ENCODE results near the gene MS4A13.
A peak's percentile ranks its signal among the peaks of the same experiment; 100 is the strongest.
"Not testable (repeated sequence)": the region's sequence is repeated elsewhere in the genome, so short reads cannot be mapped to it uniquely, and the experiment has no call there.

Gene MS4A13

DNA sequence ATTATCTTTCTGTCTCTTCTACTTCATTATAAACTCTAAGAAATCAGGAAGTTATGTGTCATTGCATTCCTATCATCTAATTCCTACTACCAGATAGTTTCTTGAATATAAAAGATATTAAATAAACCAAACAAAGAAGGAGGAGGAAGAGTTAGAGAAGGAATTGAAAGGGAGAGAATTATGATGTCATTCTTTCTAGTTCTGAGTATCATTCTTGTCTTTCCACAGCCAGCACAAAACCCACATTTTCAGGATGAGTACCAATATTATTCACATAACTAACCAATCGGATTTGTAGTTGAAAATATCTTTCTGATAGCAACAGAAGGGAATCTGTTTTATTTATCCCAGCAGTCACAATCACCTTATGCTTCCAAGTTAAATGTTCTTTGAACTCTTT is 13.3 kb downstream of the MS4A13 start:
- H3K4me1 ChIP-seq (ENCODE audit: control insufficient read depth, insufficient read depth, low read length), result no peaks in the 10 kb centered on the region
- CTCF ChIA-PET, result no interaction called here
- H3K4me3 ChIP-seq (ENCODE audit: low read depth, low read length), result no peak overlapping the region
- no peaks in the 10 kb centered on the region for H3K9me3 ChIP-seq (ENCODE audit: control insufficient read depth, insufficient read depth, low read depth, low read length)
- H3K36me3 ChIP-seq (ENCODE audit: control insufficient read depth in 2 of 2, insufficient read depth in 1 of 2, low read length in 2 of 2), result no peaks in the 10 kb centered on the region
- POLR2A ChIA-PET, result no interaction called here
- no peak overlapping the region for H3K27ac ChIP-seq (ENCODE audit: extremely low read depth, low read depth, low read length)
- TF ChIP-seq HOXD13 (CRISPR knock-in tag; IDR thresholded peaks at IDR 0.05; ENCODE audit: borderline replicate concordance), result no peak
- no peak for TF ChIP-seq TCF7L2 (IDR thresholded peaks at IDR 0.05; ENCODE audit: borderline replicate concordance, low read depth, low read length)
- TF ChIP-seq ZNF433 (tag by site-specific recombination; IDR thresholded peaks at IDR 0.05; ENCODE audit: low read depth), result no peak
- no peak for TF ChIP-seq ZNF214 (tag by site-specific recombination; IDR thresholded peaks at IDR 0.05; ENCODE audit: borderline replicate concordance)

DNA sequence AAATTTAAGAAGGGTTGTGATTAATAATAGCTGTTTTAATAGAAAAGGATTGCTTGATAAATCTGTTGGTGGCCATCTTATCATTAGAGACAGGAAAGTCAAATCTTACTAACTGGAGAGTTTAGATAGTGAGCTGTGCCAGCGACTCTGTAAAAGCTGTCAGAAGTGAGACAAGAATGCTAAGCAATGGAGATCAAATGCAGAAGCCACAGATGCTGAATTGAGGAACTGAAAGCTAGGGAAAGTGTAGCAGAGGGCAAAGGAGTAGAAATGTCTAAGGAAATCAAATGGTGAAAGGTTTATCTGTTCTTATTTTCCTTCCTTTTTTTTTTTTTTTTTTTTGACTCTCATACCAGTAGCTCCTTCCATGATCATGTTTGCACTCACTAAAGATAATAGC is 13.7 kb downstream of the MS4A13 start:
- no peaks in the 10 kb centered on the region for H3K9me3 ChIP-seq (ENCODE audit: control insufficient read depth, insufficient read depth, low read depth, low read length)
- no peak overlapping the region for H3K4me3 ChIP-seq (ENCODE audit: low read depth, low read length)
- H3K27ac ChIP-seq (ENCODE audit: extremely low read depth, low read depth, low read length), result no peak overlapping the region
- no peaks in the 10 kb centered on the region for H3K4me1 ChIP-seq (ENCODE audit: control insufficient read depth, insufficient read depth, low read length)
- H3K36me3 ChIP-seq (ENCODE audit: control insufficient read depth in 2 of 2, insufficient read depth in 1 of 2, low read length in 2 of 2), result no peaks in the 10 kb centered on the region
- TF ChIP-seq ZNF121 (tag by site-specific recombination; IDR thresholded peaks at IDR 0.05) (no peak), HOXC10 (CRISPR knock-in tag; IDR thresholded peaks at IDR 0.05) (no peak), ZNF391 (tag by site-specific recombination; IDR thresholded peaks at IDR 0.05; ENCODE audit: borderline replicate concordance, low read depth) (no peak), ZNF585B (tag by site-specific recombination; IDR thresholded peaks at IDR 0.05) (no peak)
- ChIA-PET POLR2A (no interaction called here), CTCF (no interaction called here)

GRCh38 chr11:60530454-60531100 is 15.4 kb downstream of the MS4A13 start:
- no peaks in the 10 kb centered on the region for H3K4me1 ChIP-seq (ENCODE audit: control insufficient read depth, insufficient read depth, low read length)
- no peaks in the 10 kb centered on the region for H3K9me3 ChIP-seq (ENCODE audit: control insufficient read depth, insufficient read depth, low read depth, low read length)
- ChIA-PET POLR2A (no interaction called here), CTCF (interaction anchor here (0.6 kb wide), 1 partner anchor 243 kb away, joined by 3 read pairs; no protein-coding TSS in a partner anchor)
- no peaks in the 10 kb centered on the region for H3K36me3 ChIP-seq (ENCODE audit: control insufficient read depth in 2 of 2, insufficient read depth in 1 of 2, low read length in 2 of 2)
- H3K4me3 ChIP-seq (ENCODE audit: low read depth, low read length), result no peak overlapping the region
- TF ChIP-seq TRIM28 (IDR thresholded peaks at IDR 0.05; ENCODE audit: borderline replicate concordance, low read length), result no peak
- TF ChIP-seq ZNF677 (tag by site-specific recombination; IDR thresholded peaks at IDR 0.05), result peak; percentile 95
- no peak for TF ChIP-seq ZNF274 (IDR thresholded peaks at IDR 0.05; ENCODE audit: low read length)
- TF ChIP-seq ZNF274 (tag by site-specific recombination; IDR thresholded peaks at IDR 0.05; ENCODE audit: borderline replicate concordance), result no peak
- TF ChIP-seq KLF7 (tag by site-specific recombination; IDR thresholded peaks at IDR 0.05; ENCODE audit: borderline replicate concordance), result no peak
- TF ChIP-seq, protein P1, sequence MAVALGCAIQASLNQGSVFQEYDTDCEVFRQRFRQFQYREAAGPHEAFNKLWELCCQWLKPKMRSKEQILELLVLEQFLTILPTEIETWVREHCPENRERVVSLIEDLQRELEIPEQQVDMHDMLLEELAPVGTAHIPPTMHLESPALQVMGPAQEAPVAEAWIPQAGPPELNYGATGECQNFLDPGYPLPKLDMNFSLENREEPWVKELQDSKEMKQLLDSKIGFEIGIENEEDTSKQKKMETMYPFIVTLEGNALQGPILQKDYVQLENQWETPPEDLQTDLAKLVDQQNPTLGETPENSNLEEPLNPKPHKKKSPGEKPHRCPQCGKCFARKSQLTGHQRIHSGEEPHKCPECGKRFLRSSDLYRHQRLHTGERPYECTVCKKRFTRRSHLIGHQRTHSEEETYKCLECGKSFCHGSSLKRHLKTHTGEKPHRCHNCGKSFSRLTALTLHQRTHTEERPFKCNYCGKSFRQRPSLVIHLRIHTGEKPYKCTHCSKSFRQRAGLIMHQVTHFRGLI (tag by site-specific recombination; IDR thresholded peaks at IDR 0.05), result no peak
- TF ChIP-seq, protein P2, sequence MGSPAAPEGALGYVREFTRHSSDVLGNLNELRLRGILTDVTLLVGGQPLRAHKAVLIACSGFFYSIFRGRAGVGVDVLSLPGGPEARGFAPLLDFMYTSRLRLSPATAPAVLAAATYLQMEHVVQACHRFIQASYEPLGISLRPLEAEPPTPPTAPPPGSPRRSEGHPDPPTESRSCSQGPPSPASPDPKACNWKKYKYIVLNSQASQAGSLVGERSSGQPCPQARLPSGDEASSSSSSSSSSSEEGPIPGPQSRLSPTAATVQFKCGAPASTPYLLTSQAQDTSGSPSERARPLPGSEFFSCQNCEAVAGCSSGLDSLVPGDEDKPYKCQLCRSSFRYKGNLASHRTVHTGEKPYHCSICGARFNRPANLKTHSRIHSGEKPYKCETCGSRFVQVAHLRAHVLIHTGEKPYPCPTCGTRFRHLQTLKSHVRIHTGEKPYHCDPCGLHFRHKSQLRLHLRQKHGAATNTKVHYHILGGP (tag by site-specific recombination; IDR thresholded peaks at IDR 0.05), result no peak
- TF ChIP-seq, protein P3, sequence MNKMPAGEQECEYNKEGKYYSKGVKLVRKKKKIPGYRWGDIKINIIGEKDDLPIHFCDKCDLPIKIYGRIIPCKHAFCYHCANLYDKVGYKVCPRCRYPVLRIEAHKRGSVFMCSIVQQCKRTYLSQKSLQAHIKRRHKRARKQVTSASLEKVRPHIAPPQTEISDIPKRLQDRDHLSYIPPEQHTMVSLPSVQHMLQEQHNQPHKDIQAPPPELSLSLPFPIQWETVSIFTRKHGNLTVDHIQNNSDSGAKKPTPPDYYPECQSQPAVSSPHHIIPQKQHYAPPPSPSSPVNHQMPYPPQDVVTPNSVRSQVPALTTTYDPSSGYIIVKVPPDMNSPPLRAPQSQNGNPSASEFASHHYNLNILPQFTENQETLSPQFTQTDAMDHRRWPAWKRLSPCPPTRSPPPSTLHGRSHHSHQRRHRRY (tag by site-specific recombination; IDR thresholded peaks at IDR 0.05), result no peak
- H3K27ac ChIP-seq (ENCODE audit: extremely low read depth, low read depth, low read length), result no peak overlapping the region

GRCh38 chr11:60532383-60532782 is 17.2 kb downstream of the MS4A13 start:
- POLR2A ChIA-PET; H3K9me3 ChIP-seq (ENCODE audit: control insufficient read depth, insufficient read depth, low read depth, low read length); H3K36me3 ChIP-seq (ENCODE audit: control insufficient read depth in 2 of 2, insufficient read depth in 1 of 2, low read length in 2 of 2); H3K4me3 ChIP-seq (ENCODE audit: low read depth, low read length); CTCF ChIA-PET; H3K4me1 ChIP-seq (ENCODE audit: control insufficient read depth, insufficient read depth, low read length); H3K27ac ChIP-seq (ENCODE audit: extremely low read depth, low read depth, low read length): not testable (repeated sequence)

DNA sequence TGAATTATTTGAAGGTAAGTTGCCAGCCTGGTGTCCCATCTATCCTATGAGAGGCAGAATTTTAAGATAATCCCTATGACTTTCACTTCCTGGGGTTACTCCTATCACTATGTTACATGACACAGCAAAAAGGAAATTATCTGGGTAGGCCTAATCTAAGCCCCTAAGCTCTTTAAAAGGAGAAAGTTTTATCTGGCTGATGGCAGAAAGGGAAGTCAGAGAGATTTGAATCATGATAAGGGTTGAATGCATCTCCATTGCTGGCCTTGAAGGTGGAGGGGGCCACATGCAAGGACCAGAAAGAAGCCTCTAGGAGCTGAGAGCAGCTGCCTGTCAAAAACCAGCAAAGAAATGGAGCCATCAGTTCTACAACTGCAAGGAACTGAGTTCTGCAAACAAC is 23.4 kb downstream of the MS4A13 start:
- CTCF ChIA-PET; H3K36me3 ChIP-seq (ENCODE audit: control insufficient read depth in 2 of 2, insufficient read depth in 1 of 2, low read length in 2 of 2); H3K9me3 ChIP-seq (ENCODE audit: control insufficient read depth, insufficient read depth, low read depth, low read length); H3K4me1 ChIP-seq (ENCODE audit: control insufficient read depth, insufficient read depth, low read length); POLR2A ChIA-PET; H3K27ac ChIP-seq (ENCODE audit: extremely low read depth, low read depth, low read length); H3K4me3 ChIP-seq (ENCODE audit: low read depth, low read length): not testable (repeated sequence)

Measured in HEK293 (cell line).